ENCODE data around the gene ZNF503.
A peak's percentile ranks its signal among the peaks of the same experiment; 100 is the strongest.

The ZNF503 gene

GRCh38 chr10:75405598-75406461 is 4.3 kb upstream of the ZNF503 start:
- Histone ChIP-seq H4K8ac (ENCODE audit: low read depth, low read length) (peak overlapping the region; percentile 40), H4K91ac (ENCODE audit: low read depth, low read length) (peak overlapping the region; percentile 47), H3K79me1 (ENCODE audit: low read length) (peaks cover 29% of the 10 kb centered on the region), H3K9ac (ENCODE audit: low read length) (no peak overlapping the region), H3K18ac (ENCODE audit: low read length) (no peak overlapping the region), H2BK12ac (ENCODE audit: low read length) (no peak overlapping the region), H3K14ac (ENCODE audit: low read length) (no peak overlapping the region), H3K4me2 (ENCODE audit: low read length) (peak overlapping the region; percentile 80), H2BK5ac (ENCODE audit: low read depth, low read length, poor library complexity) (no peak overlapping the region), H3K27ac (ENCODE audit: low read depth, low read length) (no peak overlapping the region), H4K12ac (ENCODE audit: low read depth, low read length) (no peak overlapping the region), H3K23ac (ENCODE audit: low read length) (no peak overlapping the region), H3K4ac (ENCODE audit: low read depth, low read length) (no peak overlapping the region), H2AFZ (ENCODE audit: insufficient read depth, low read length, poor library complexity) (no peak overlapping the region), H3K79me2 (ENCODE audit: control insufficient read depth, insufficient read depth, low read length, poor library complexity) (peaks cover 6% of the 10 kb centered on the region), H2AK5ac (ENCODE audit: low read length) (no peak overlapping the region), H3K36me3 (ENCODE audit: control insufficient read depth in 1 of 2, insufficient read depth in 2 of 2, low read length in 2 of 2) (no peaks in the 10 kb centered on the region), H3K4me3 (ENCODE audit: low read depth, low read length) (no peak overlapping the region), H3K27me3 (ENCODE audit: insufficient read depth, low read length) (peaks cover 43% of the 10 kb centered on the region), H3K4me1 (ENCODE audit: control insufficient read depth in 1 of 2, insufficient read depth in 2 of 2, low read length in 2 of 2) (peaks cover 12 to 40% of the 10 kb centered on the region in 2 experiments), H3K9me3 (ENCODE audit: insufficient read depth, low read depth, low read length) (no peaks in the 10 kb centered on the region), H2BK120ac (ENCODE audit: insufficient read depth, low read length, poor library complexity) (no peak overlapping the region)
- WGBS (ENCODE audit: extremely low coverage, insufficient coverage, insufficient read length), result no CpG with 5 or more reads among the region's 39 CpGs
- DNase-seq, result no peak

DNA sequence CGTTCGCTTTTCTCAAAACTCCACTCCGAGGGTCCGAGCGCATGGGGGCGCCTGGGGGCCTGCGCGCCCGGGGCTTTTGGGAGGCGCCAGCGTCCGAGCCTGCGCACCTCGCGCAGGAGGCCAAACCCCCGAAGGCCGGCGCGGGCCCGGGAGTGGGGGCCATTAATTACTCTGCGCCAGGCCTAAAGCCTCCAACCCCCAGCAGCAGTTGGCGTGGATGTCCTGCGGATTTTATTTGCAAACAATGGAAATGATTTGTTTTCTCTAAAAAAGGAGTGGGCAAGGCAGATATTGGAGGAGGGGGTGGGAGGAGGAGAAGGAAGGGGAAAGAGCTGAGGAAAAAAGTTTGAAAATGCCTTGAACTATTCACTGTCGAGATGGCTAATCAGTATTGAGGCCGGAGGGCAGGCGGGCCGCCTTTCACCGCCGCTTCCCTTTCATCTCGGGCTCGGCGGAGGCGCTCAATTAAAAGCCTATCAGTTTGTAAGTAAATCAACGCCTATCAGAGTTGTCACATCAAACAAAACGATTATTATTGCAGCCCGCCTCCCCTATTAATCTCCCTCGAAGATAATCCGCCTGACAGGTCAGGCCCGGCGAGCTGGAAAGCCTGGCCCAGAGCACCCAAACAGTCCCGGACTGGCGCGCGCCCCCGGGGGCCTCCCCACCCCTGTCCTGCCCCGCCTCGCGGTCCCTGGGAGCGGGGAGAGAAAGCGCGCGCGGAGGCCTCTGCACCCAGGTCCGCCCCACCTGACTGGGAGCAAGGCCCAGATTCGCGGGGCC is 3.4 kb upstream of the ZNF503 start:
- Histone ChIP-seq H3K9me3 (ENCODE audit: insufficient read depth, low read depth, low read length) (no peaks in the 10 kb centered on the region), H3K27me3 (ENCODE audit: insufficient read depth, low read length) (peaks cover 49% of the 10 kb centered on the region), H3K4ac (ENCODE audit: low read depth, low read length) (no peak overlapping the region), H4K91ac (ENCODE audit: low read depth, low read length) (peak overlapping the region; percentile 47), H3K79me1 (ENCODE audit: low read length) (peaks cover 38% of the 10 kb centered on the region), H3K9ac (ENCODE audit: low read length) (no peak overlapping the region), H2AK5ac (ENCODE audit: low read length) (peak overlapping the region; percentile 36), H2BK120ac (ENCODE audit: insufficient read depth, low read length, poor library complexity) (no peak overlapping the region), H3K79me2 (ENCODE audit: control insufficient read depth, insufficient read depth, low read length, poor library complexity) (peaks cover 15% of the 10 kb centered on the region), H2AFZ (ENCODE audit: insufficient read depth, low read length, poor library complexity) (peak overlapping the region; percentile 7), H3K27ac (ENCODE audit: low read depth, low read length) (no peak overlapping the region), H3K18ac (ENCODE audit: low read length) (peak overlapping the region; percentile 73), H4K8ac (ENCODE audit: low read depth, low read length) (peak overlapping the region; percentile 40), H3K4me1 (ENCODE audit: control insufficient read depth in 1 of 2, insufficient read depth in 2 of 2, low read length in 2 of 2) (peaks cover 14 to 40% of the 10 kb centered on the region in 2 experiments), H3K36me3 (ENCODE audit: control insufficient read depth in 1 of 2, insufficient read depth in 2 of 2, low read length in 2 of 2) (no peaks in the 10 kb centered on the region), H2BK12ac (ENCODE audit: low read length) (peak overlapping the region; percentile 1), H3K4me3 (ENCODE audit: low read depth, low read length) (peak overlapping the region; percentile 68), H3K4me2 (ENCODE audit: low read length) (peak overlapping the region; percentile 80), H2BK5ac (ENCODE audit: low read depth, low read length, poor library complexity) (no peak overlapping the region), H3K14ac (ENCODE audit: low read length) (peak overlapping the region; percentile 63), H4K12ac (ENCODE audit: low read depth, low read length) (no peak overlapping the region), H3K23ac (ENCODE audit: low read length) (no peak overlapping the region)
- WGBS (ENCODE audit: extremely low coverage, insufficient coverage, insufficient read length), result no CpG with 5 or more reads among the region's 56 CpGs
- no peak for DNase-seq

DNA sequence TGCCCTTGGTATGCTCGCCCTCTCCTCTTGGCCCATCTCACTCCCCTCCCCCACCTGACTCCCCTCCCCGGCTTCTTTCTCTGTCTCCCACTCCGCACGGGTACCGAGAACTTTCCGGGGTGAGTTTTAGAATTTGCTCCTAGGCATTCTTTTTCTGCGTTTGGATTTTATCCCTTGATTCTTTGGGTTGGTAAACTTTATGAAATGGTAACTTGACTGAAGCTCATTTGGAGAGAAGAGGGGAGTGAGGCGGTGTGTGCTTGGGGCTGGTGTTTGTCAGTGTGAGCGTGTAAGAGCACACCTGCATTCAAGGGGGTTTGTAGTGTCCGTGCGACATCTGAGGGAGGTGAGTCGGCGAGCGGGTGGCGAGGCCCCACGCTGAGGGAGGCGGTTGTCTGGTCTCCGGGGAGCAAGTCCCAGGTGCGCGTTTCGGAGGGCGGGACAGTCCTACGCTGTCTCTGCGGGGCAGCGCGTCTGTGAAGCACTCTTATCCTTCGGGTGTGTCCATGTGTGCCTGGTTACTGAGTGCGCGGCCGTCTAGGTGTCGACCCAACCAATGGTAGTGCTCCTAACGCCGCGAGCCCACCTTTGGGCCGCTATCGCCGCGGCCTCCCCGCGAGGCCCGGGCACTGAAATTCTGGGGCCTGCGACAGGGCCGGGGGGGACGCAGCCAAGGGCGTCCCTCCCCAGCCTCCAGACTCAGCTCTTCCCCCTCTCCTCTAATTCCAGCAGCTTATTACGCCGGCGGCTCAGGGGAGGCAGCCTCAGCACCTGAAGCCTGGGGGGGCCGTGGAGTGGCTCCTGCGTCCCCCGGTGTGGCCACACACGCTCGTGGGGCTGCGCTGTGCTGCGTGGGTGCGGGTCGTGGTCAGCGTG is 2.6 kb upstream of the ZNF503 start:
- H2BK12ac ChIP-seq (ENCODE audit: low read length), result peak overlapping the region; percentile 1
- peak overlapping the region; percentile 18 for H2BK120ac ChIP-seq (ENCODE audit: insufficient read depth, low read length, poor library complexity)
- peaks cover 14 to 43% of the 10 kb centered on the region in 2 experiments for H3K4me1 ChIP-seq (ENCODE audit: control insufficient read depth in 1 of 2, insufficient read depth in 2 of 2, low read length in 2 of 2)
- H3K9me3 ChIP-seq (ENCODE audit: insufficient read depth, low read depth, low read length), result peaks cover under 1% of the 10 kb centered on the region
- peak overlapping the region; percentile 24 for H4K12ac ChIP-seq (ENCODE audit: low read depth, low read length)
- peaks cover 56% of the 10 kb centered on the region for H3K27me3 ChIP-seq (ENCODE audit: insufficient read depth, low read length)
- peak overlapping the region; percentile 21 for H3K4ac ChIP-seq (ENCODE audit: low read depth, low read length)
- peaks cover 20% of the 10 kb centered on the region for H3K79me2 ChIP-seq (ENCODE audit: control insufficient read depth, insufficient read depth, low read length, poor library complexity)
- H3K36me3 ChIP-seq (ENCODE audit: control insufficient read depth in 1 of 2, insufficient read depth in 2 of 2, low read length in 2 of 2), result peaks cover 6 to 7% of the 10 kb centered on the region in 2 experiments
- peak overlapping the region; percentile 18 for H3K9ac ChIP-seq (ENCODE audit: low read length)
- peak overlapping the region; percentile 80 for H3K4me2 ChIP-seq (ENCODE audit: low read length)
- peak overlapping the region; percentile 68 for H3K4me3 ChIP-seq (ENCODE audit: low read depth, low read length)
- H3K23ac ChIP-seq (ENCODE audit: low read length), result peak overlapping the region; percentile 11
- H3K27ac ChIP-seq (ENCODE audit: low read depth, low read length), result no peak overlapping the region
- peak overlapping the region; percentile 63 for H3K14ac ChIP-seq (ENCODE audit: low read length)
- H4K91ac ChIP-seq (ENCODE audit: low read depth, low read length), result peak overlapping the region; percentile 33
- peak overlapping the region; percentile 24 for H4K8ac ChIP-seq (ENCODE audit: low read depth, low read length)
- peak overlapping the region; percentile 7 for H2AFZ ChIP-seq (ENCODE audit: insufficient read depth, low read length, poor library complexity)
- H2BK5ac ChIP-seq (ENCODE audit: low read depth, low read length, poor library complexity), result no peak overlapping the region
- peak overlapping the region; percentile 73 for H3K18ac ChIP-seq (ENCODE audit: low read length)
- WGBS (ENCODE audit: extremely low coverage, insufficient coverage, insufficient read length), result no CpG with 5 or more reads among the region's 58 CpGs
- peaks cover 40% of the 10 kb centered on the region for H3K79me1 ChIP-seq (ENCODE audit: low read length)
- no peak for DNase-seq
- peak overlapping the region; percentile 36 for H2AK5ac ChIP-seq (ENCODE audit: low read length)
